Measurements from ENCODE around the gene PARD6G. TPM values are rescaled to one million over a fixed set of nuclear protein-coding genes. Genes with fewer than 3 reads are reported as not detected.

Gene PARD6G
- total and polyA plus RNA-seq, 2 experiments from 2014 or later: 6.9 to 18.5 TPM

DNA sequence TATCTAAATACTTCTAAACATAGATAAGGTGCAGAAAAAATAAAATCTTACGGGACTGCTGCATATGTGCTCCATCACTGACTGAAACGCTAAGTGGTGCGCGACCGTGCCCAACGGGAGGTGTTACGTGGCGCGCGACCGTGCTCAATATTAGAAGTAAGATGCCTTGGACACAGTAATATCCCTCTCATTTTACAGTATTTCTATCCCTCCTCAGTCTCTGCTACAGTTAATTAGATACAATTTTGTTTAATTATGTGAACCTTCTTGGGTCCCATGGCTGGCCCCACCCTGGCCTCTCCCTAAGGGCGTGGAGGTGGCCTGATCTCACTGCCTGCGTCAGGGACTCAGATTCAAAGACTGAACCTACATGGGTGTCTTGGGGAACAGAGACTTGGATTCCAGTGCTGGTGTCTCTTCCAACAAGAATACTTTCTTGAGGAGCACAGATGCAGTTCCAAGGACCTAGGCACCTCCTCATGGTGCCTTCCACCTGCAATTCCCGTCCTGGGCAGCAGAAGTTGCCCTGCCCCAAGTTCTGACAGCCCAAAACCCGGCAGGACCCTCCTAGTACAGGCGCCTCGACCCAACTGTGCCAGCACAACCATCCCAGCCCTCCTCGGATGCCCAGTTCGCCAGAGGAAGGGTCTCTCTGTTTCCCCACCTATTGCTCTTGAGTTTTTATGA, 59.2 kb downstream of the PARD6G start:
- Mint-ChIP-seq H3K27ac (no peak overlapping the region), H3K4me1 (no peaks in the 10 kb centered on the region), H3K4me3 (no peak overlapping the region), H3K36me3 (ENCODE audit: low read depth) (peaks cover 3% of the 10 kb centered on the region; the same call in 1 of the 3 replicates), H3K27me3 (ENCODE audit: insufficient read depth, low read depth, poor library complexity) (peaks cover 3% of the 10 kb centered on the region), H3K9me3 (peaks cover 13% of the 10 kb centered on the region)
- Histone ChIP-seq H3K27ac (ENCODE audit: low read depth) (no peak overlapping the region), H3K79me2 (replicated peaks; ENCODE audit: insufficient read depth) (no peaks in the 10 kb centered on the region), H3K27me3 (ENCODE audit: insufficient read depth) (no peaks in the 10 kb centered on the region), H3K4me2 (no peak overlapping the region), H3K9me2 (ENCODE audit: insufficient read depth) (no peaks in the 10 kb centered on the region), H2AFZ (no peak overlapping the region), H3F3A (replicated peaks; ENCODE audit: low read depth) (peaks cover 7% of the 10 kb centered on the region; the same call in 1 of the 2 replicates), H3K36me3 (ENCODE audit: insufficient read depth) (no peaks in the 10 kb centered on the region), H3K4me1 (ENCODE audit: insufficient read depth) (no peaks in the 10 kb centered on the region), H4K20me1 (replicated peaks; ENCODE audit: insufficient read depth) (no peaks in the 10 kb centered on the region), H3K4me3 (no peak overlapping the region)
- DNase-seq (ENCODE audit: low spot score) (no peak), ATAC-seq (no peak)
- TF ChIP-seq ZNF114 (CRISPR knock-in tag; IDR thresholded peaks at IDR 0.05) (no peak), CREB1 (CRISPR knock-in tag; IDR thresholded peaks at IDR 0.05; ENCODE audit: low read depth) (no peak), EZH2phosphoT487 (IDR thresholded peaks at IDR 0.05; ENCODE audit: unreplicated experiment) (no peak), POLR2AphosphoS5 (IDR thresholded peaks at IDR 0.05; ENCODE audit: low read depth) (no peak), JUNB (IDR thresholded peaks at IDR 0.05; ENCODE audit: unreplicated experiment) (no peak), ZNF331 (CRISPR knock-in tag; IDR thresholded peaks at IDR 0.05; ENCODE audit: low read depth) (no peak), EZH2 (IDR thresholded peaks at IDR 0.05; ENCODE audit: low read depth, unreplicated experiment) (no peak), STAT1 (IDR thresholded peaks at IDR 0.05; ENCODE audit: unreplicated experiment) (no peak), NANOG (IDR thresholded peaks at IDR 0.05; ENCODE audit: borderline replicate concordance) (no peak)
- TF ChIP-seq, protein P1, sequence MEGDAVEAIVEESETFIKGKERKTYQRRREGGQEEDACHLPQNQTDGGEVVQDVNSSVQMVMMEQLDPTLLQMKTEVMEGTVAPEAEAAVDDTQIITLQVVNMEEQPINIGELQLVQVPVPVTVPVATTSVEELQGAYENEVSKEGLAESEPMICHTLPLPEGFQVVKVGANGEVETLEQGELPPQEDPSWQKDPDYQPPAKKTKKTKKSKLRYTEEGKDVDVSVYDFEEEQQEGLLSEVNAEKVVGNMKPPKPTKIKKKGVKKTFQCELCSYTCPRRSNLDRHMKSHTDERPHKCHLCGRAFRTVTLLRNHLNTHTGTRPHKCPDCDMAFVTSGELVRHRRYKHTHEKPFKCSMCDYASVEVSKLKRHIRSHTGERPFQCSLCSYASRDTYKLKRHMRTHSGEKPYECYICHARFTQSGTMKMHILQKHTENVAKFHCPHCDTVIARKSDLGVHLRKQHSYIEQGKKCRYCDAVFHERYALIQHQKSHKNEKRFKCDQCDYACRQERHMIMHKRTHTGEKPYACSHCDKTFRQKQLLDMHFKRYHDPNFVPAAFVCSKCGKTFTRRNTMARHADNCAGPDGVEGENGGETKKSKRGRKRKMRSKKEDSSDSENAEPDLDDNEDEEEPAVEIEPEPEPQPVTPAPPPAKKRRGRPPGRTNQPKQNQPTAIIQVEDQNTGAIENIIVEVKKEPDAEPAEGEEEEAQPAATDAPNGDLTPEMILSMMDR (conservative IDR thresholded peaks at IDR 0.05; ENCODE audit: low read depth in 2 of 2): no peak
- TF ChIP-seq, protein P2, sequence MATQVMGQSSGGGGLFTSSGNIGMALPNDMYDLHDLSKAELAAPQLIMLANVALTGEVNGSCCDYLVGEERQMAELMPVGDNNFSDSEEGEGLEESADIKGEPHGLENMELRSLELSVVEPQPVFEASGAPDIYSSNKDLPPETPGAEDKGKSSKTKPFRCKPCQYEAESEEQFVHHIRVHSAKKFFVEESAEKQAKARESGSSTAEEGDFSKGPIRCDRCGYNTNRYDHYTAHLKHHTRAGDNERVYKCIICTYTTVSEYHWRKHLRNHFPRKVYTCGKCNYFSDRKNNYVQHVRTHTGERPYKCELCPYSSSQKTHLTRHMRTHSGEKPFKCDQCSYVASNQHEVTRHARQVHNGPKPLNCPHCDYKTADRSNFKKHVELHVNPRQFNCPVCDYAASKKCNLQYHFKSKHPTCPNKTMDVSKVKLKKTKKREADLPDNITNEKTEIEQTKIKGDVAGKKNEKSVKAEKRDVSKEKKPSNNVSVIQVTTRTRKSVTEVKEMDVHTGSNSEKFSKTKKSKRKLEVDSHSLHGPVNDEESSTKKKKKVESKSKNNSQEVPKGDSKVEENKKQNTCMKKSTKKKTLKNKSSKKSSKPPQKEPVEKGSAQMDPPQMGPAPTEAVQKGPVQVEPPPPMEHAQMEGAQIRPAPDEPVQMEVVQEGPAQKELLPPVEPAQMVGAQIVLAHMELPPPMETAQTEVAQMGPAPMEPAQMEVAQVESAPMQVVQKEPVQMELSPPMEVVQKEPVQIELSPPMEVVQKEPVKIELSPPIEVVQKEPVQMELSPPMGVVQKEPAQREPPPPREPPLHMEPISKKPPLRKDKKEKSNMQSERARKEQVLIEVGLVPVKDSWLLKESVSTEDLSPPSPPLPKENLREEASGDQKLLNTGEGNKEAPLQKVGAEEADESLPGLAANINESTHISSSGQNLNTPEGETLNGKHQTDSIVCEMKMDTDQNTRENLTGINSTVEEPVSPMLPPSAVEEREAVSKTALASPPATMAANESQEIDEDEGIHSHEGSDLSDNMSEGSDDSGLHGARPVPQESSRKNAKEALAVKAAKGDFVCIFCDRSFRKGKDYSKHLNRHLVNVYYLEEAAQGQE (IDR thresholded peaks at IDR 0.05; ENCODE audit: unreplicated experiment): no peak
- TF ChIP-seq, protein P3, sequence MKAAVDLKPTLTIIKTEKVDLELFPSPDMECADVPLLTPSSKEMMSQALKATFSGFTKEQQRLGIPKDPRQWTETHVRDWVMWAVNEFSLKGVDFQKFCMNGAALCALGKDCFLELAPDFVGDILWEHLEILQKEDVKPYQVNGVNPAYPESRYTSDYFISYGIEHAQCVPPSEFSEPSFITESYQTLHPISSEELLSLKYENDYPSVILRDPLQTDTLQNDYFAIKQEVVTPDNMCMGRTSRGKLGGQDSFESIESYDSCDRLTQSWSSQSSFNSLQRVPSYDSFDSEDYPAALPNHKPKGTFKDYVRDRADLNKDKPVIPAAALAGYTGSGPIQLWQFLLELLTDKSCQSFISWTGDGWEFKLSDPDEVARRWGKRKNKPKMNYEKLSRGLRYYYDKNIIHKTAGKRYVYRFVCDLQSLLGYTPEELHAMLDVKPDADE (IDR thresholded peaks at IDR 0.05): no peak
- TF ChIP-seq, protein P4, sequence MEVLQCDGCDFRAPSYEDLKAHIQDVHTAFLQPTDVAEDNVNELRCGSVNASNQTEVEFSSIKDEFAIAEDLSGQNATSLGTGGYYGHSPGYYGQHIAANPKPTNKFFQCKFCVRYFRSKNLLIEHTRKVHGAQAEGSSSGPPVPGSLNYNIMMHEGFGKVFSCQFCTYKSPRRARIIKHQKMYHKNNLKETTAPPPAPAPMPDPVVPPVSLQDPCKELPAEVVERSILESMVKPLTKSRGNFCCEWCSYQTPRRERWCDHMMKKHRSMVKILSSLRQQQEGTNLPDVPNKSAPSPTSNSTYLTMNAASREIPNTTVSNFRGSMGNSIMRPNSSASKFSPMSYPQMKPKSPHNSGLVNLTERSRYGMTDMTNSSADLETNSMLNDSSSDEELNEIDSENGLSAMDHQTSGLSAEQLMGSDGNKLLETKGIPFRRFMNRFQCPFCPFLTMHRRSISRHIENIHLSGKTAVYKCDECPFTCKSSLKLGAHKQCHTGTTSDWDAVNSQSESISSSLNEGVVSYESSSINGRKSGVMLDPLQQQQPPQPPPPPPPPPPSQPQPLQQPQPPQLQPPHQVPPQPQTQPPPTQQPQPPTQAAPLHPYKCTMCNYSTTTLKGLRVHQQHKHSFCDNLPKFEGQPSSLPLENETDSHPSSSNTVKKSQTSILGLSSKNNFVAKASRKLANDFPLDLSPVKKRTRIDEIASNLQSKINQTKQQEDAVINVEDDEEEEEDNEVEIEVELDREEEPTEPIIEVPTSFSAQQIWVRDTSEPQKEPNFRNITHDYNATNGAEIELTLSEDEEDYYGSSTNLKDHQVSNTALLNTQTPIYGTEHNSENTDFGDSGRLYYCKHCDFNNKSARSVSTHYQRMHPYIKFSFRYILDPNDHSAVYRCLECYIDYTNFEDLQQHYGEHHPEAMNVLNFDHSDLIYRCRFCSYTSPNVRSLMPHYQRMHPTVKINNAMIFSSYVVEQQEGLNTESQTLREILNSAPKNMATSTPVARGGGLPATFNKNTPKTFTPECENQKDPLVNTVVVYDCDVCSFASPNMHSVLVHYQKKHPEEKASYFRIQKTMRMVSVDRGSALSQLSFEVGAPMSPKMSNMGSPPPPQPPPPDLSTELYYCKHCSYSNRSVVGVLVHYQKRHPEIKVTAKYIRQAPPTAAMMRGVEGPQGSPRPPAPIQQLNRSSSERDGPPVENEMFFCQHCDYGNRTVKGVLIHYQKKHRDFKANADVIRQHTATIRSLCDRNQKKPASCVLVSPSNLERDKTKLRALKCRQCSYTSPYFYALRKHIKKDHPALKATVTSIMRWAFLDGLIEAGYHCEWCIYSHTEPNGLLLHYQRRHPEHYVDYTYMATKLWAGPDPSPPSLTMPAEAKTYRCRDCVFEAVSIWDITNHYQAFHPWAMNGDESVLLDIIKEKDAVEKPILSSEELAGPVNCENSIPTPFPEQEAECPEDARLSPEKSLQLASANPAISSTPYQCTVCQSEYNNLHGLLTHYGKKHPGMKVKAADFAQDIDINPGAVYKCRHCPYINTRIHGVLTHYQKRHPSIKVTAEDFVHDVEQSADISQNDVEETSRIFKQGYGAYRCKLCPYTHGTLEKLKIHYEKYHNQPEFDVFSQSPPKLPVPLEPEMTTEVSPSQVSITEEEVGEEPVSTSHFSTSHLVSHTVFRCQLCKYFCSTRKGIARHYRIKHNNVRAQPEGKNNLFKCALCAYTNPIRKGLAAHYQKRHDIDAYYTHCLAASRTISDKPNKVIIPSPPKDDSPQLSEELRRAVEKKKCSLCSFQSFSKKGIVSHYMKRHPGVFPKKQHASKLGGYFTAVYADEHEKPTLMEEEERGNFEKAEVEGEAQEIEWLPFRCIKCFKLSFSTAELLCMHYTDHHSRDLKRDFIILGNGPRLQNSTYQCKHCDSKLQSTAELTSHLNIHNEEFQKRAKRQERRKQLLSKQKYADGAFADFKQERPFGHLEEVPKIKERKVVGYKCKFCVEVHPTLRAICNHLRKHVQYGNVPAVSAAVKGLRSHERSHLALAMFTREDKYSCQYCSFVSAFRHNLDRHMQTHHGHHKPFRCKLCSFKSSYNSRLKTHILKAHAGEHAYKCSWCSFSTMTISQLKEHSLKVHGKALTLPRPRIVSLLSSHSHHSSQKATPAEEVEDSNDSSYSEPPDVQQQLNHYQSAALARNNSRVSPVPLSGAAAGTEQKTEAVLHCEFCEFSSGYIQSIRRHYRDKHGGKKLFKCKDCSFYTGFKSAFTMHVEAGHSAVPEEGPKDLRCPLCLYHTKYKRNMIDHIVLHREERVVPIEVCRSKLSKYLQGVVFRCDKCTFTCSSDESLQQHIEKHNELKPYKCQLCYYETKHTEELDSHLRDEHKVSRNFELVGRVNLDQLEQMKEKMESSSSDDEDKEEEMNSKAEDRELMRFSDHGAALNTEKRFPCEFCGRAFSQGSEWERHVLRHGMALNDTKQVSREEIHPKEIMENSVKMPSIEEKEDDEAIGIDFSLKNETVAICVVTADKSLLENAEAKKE (CRISPR knock-in tag; IDR thresholded peaks at IDR 0.05): no peak
